GM23338 (cell line): Measurements from ENCODE around the gene SCGB3A1. TPM values are rescaled to one million over a fixed set of nuclear protein-coding genes. Genes with fewer than 3 reads are reported as not detected.

Experiments used
- ATAC-seq: fragments of 200-7000 bp; cut with Tn5 transposase; 3 replicates; pipeline ENCODE4 v1.9.1; 2020
- DNase-seq: peaks from one replicate; pipeline ENCODE4 v3.0.0-alpha.2; 2015; ENCODE audit warnings: low spot score
- H2AFZ ChIP-seq: fragments of 200-600 bp; sonication (generic); 2 replicates; pipeline ENCODE4 v1.8.0; 2016; ENCODE audit warnings: antibody characterized with exemption, mild to moderate bottlenecking, moderate library complexity
- H3F3A ChIP-seq: fragments of 200-600 bp; sonication (generic); replicated peaks from 2 replicates; pipeline ENCODE4 v1.8.0; 2017; ENCODE audit warnings: antibody characterized with exemption, mixed run types, low read depth
- H3K27ac ChIP-seq: fragments of 200-600 bp; sonication (generic); 2 replicates; pipeline ENCODE4 v1.6.1; 2016; ENCODE audit warnings: low read depth
- H3K27me3 ChIP-seq: fragments of 200-600 bp; sonication (generic); 2 replicates; pipeline ENCODE4 v1.8.0; 2016; ENCODE audit warnings: mild to moderate bottlenecking, mixed run types, moderate library complexity; ENCODE audit not compliant: insufficient read depth
- H3K36me3 ChIP-seq: fragments of 200-600 bp; sonication (generic); 2 replicates; pipeline ENCODE4 v1.8.0; 2016; ENCODE audit warnings: mild to moderate bottlenecking; ENCODE audit not compliant: insufficient read depth
- H3K4me1 ChIP-seq: fragments of 200-600 bp; sonication (generic); 2 replicates; pipeline ENCODE4 v1.8.0; 2016; ENCODE audit warnings: mild to moderate bottlenecking, moderate library complexity; ENCODE audit not compliant: insufficient read depth
- H3K4me2 ChIP-seq: fragments of 200-600 bp; sonication (generic); 2 replicates; pipeline ENCODE4 v1.7.1; 2017; ENCODE audit warnings: mixed run types
- H3K4me3 ChIP-seq: fragments of 200-600 bp; sonication (generic); 2 replicates; pipeline ENCODE4 v1.6.1; 2016; ENCODE audit warnings: mixed run types
- H3K79me2 ChIP-seq: fragments of 200-600 bp; sonication (generic); replicated peaks from 2 replicates; pipeline ENCODE4 v1.8.0; 2017; ENCODE audit warnings: mild to moderate bottlenecking; ENCODE audit not compliant: insufficient read depth
- H3K9me2 ChIP-seq: fragments of 200-600 bp; sonication (generic); 2 replicates; pipeline ENCODE4 v1.8.0; 2017; ENCODE audit not compliant: insufficient read depth
- H4K20me1 ChIP-seq: fragments of 200-600 bp; sonication (generic); replicated peaks from 2 replicates; pipeline ENCODE4 v1.8.0; 2017; ENCODE audit warnings: mild to moderate bottlenecking; ENCODE audit not compliant: insufficient read depth
- H3K27ac Mint-ChIP-seq: 2 replicates; pipeline ENCODE4 v1.8.0; 2020; ENCODE audit warnings: inconsistent platforms, mild to moderate bottlenecking, moderate library complexity, mixed read lengths
- H3K27me3 Mint-ChIP-seq: 3 replicates; pipeline ENCODE4 v1.8.0; 2022; ENCODE audit warnings: low read depth, mild to moderate bottlenecking, moderate library complexity, mixed read lengths, inconsistent platforms; ENCODE audit not compliant: insufficient read depth, poor library complexity
- H3K36me3 Mint-ChIP-seq: 3 replicates; pipeline ENCODE4 v1.8.0; 2021; ENCODE audit warnings: low read depth, mild to moderate bottlenecking, inconsistent platforms, moderate library complexity, mixed read lengths
- H3K4me1 Mint-ChIP-seq: 3 replicates; pipeline ENCODE4 v1.8.0; 2020; ENCODE audit warnings: mild to moderate bottlenecking, inconsistent platforms, mixed read lengths
- H3K4me3 Mint-ChIP-seq: 3 replicates; pipeline ENCODE4 v1.8.0; 2021; ENCODE audit warnings: moderate library complexity, mild to moderate bottlenecking, inconsistent platforms, mixed read lengths
- H3K9me3 Mint-ChIP-seq: 3 replicates; pipeline ENCODE4 v1.8.0; 2020; ENCODE audit warnings: moderate library complexity, mild to moderate bottlenecking, inconsistent platforms, mixed read lengths
- CREB1 ChIP-seq: fragments of 250-450 bp; sonication (Bioruptor Pico); IDR thresholded peaks from 2 replicates; pipeline ENCODE4 v1.5.0; 2020; ENCODE audit warnings: low read depth, mild to moderate bottlenecking, moderate library complexity
- ETS1 ChIP-seq: IDR thresholded peaks from 2 replicates; pipeline ENCODE4 v1.6.1; 2016; ENCODE audit warnings: antibody characterized with exemption
- EZH2 ChIP-seq: fragments of 200-600 bp; sonication (generic); IDR thresholded peaks from one replicate; pipeline ENCODE4 v1.8.0; 2017; ENCODE audit warnings: antibody characterized with exemption, mild to moderate bottlenecking, low read depth; ENCODE audit not compliant: unreplicated experiment
- EZH2phosphoT487 ChIP-seq: fragments of 200-600 bp; sonication (generic); IDR thresholded peaks from one replicate; pipeline ENCODE4 v1.8.1; 2018; ENCODE audit warnings: antibody characterized with exemption; ENCODE audit not compliant: unreplicated experiment
- JUNB ChIP-seq: IDR thresholded peaks from one replicate; pipeline ENCODE4 v1.6.1; 2016; ENCODE audit warnings: antibody characterized with exemption; ENCODE audit not compliant: unreplicated experiment
- NANOG ChIP-seq: IDR thresholded peaks from 2 replicates; pipeline ENCODE4 v1.6.1; 2016; ENCODE audit warnings: antibody characterized with exemption, borderline replicate concordance
- POLR2AphosphoS5 ChIP-seq: IDR thresholded peaks from 2 replicates; pipeline ENCODE4 v1.6.1; 2016; ENCODE audit warnings: antibody characterized with exemption, low read depth
- STAT1 ChIP-seq: IDR thresholded peaks from one replicate; pipeline ENCODE4 v1.6.1; 2016; ENCODE audit warnings: antibody characterized with exemption; ENCODE audit not compliant: unreplicated experiment
- ZNF114 ChIP-seq: fragments of 250-450 bp; sonication (Bioruptor Pico); IDR thresholded peaks from 2 replicates; pipeline ENCODE4 v1.5.0; 2020; ENCODE audit warnings: mild to moderate bottlenecking, moderate library complexity
- ZNF331 ChIP-seq: fragments of 250-450 bp; sonication (Bioruptor Pico); IDR thresholded peaks from 2 replicates; pipeline ENCODE4 v1.5.0; 2020; ENCODE audit warnings: low read depth, mild to moderate bottlenecking, moderate library complexity
- polyA plus RNA-seq: library from polyadenylated mRNA; unstranded; fragments of >200 nt; fragmentation: Nextera tagmentation; extraction: Ambion mirVana; gene quantifications from 2 replicates; pipeline ENCODE4 v1.2.1, GENCODE V29; 2016
- total RNA-seq: library from RNA; depleted of rRNA; stranded (reverse); fragments of >200 nt; shearing (Covaris generic); gene quantifications from 2 replicates; pipeline ENCODE4 v1.2.3, GENCODE V29; 2014
- TF ChIP-seq, protein P1 (sequence below): IDR thresholded peaks from one replicate; pipeline ENCODE4 v1.6.1; 2018; ENCODE audit warnings: antibody characterized with exemption; ENCODE audit not compliant: unreplicated experiment
- TF ChIP-seq, protein P2 (sequence below): fragments of 250-450 bp; sonication (Bioruptor Pico); IDR thresholded peaks from 2 replicates; pipeline ENCODE4 v1.5.0; 2020; ENCODE audit warnings: mild to moderate bottlenecking, moderate library complexity
- TF ChIP-seq, protein P3 (sequence below), 2 experiments: fragments of 200-600 bp in 1 of 2; sonication (generic) in 1 of 2; conservative IDR thresholded peaks; 2 replicates each; pipeline versions ENCODE4 v1.5.1 to v1.6.1; 2016 to 2017; ENCODE audit warnings: antibody characterized with exemption in 2 of 2, low read depth in 2 of 2, mild to moderate bottlenecking in 2 of 2, moderate library complexity in 1 of 2

Gene SCGB3A1
- total and polyA plus RNA-seq, 2 experiments from 2014 or later = not detected

DNA sequence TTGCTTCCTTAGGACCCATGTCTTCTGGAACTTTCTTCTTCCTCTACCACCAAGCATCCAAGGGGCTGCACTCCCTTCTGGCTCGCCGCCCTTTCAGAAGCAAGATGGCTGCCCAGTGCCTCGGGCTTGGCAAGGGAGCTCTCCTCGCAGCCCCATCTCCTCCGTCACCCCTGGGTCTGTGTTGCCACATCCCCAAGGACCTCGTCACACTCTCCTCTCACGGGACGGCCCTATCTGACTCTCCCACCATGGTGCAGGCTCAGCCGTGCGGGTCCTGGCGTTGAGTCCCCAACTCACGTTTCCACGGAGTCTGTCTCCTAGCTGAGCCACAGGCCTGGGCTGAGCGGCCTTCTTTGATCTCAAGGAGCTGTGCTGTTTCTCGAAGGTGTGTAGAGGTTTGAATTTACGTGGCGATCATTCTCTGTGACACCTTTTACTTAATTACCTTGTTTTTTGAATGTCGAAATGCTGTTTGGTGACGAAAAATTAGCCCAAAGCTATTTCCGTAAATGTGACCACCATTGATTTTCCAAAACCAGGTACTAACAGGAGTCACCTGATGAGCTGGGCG, 15.0 kb upstream of the SCGB3A1 start:
- H4K20me1 ChIP-seq = no peaks in the 10 kb centered on the region
- H3F3A ChIP-seq = no peaks in the 10 kb centered on the region
- H3K27ac ChIP-seq = no peak overlapping the region
- no peaks in the 10 kb centered on the region for H3K9me2 ChIP-seq
- no peak for DNase-seq
- H3K36me3 Mint-ChIP-seq = no peaks in the 10 kb centered on the region
- no peak overlapping the region for H3K4me2 ChIP-seq
- peaks cover 7% of the 10 kb centered on the region; the same call in 1 of the 3 replicates for H3K4me1 Mint-ChIP-seq
- no peak for TF ChIP-seq EZH2phosphoT487
- no peak for TF ChIP-seq STAT1
- TF ChIP-seq JUNB = no peak
- no peak for TF ChIP-seq POLR2AphosphoS5
- TF ChIP-seq ETS1 = no peak
- TF ChIP-seq EZH2 = no peak
- TF ChIP-seq, protein P1, sequence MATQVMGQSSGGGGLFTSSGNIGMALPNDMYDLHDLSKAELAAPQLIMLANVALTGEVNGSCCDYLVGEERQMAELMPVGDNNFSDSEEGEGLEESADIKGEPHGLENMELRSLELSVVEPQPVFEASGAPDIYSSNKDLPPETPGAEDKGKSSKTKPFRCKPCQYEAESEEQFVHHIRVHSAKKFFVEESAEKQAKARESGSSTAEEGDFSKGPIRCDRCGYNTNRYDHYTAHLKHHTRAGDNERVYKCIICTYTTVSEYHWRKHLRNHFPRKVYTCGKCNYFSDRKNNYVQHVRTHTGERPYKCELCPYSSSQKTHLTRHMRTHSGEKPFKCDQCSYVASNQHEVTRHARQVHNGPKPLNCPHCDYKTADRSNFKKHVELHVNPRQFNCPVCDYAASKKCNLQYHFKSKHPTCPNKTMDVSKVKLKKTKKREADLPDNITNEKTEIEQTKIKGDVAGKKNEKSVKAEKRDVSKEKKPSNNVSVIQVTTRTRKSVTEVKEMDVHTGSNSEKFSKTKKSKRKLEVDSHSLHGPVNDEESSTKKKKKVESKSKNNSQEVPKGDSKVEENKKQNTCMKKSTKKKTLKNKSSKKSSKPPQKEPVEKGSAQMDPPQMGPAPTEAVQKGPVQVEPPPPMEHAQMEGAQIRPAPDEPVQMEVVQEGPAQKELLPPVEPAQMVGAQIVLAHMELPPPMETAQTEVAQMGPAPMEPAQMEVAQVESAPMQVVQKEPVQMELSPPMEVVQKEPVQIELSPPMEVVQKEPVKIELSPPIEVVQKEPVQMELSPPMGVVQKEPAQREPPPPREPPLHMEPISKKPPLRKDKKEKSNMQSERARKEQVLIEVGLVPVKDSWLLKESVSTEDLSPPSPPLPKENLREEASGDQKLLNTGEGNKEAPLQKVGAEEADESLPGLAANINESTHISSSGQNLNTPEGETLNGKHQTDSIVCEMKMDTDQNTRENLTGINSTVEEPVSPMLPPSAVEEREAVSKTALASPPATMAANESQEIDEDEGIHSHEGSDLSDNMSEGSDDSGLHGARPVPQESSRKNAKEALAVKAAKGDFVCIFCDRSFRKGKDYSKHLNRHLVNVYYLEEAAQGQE = no peak
- no peak for TF ChIP-seq ZNF331
- TF ChIP-seq, protein P2, sequence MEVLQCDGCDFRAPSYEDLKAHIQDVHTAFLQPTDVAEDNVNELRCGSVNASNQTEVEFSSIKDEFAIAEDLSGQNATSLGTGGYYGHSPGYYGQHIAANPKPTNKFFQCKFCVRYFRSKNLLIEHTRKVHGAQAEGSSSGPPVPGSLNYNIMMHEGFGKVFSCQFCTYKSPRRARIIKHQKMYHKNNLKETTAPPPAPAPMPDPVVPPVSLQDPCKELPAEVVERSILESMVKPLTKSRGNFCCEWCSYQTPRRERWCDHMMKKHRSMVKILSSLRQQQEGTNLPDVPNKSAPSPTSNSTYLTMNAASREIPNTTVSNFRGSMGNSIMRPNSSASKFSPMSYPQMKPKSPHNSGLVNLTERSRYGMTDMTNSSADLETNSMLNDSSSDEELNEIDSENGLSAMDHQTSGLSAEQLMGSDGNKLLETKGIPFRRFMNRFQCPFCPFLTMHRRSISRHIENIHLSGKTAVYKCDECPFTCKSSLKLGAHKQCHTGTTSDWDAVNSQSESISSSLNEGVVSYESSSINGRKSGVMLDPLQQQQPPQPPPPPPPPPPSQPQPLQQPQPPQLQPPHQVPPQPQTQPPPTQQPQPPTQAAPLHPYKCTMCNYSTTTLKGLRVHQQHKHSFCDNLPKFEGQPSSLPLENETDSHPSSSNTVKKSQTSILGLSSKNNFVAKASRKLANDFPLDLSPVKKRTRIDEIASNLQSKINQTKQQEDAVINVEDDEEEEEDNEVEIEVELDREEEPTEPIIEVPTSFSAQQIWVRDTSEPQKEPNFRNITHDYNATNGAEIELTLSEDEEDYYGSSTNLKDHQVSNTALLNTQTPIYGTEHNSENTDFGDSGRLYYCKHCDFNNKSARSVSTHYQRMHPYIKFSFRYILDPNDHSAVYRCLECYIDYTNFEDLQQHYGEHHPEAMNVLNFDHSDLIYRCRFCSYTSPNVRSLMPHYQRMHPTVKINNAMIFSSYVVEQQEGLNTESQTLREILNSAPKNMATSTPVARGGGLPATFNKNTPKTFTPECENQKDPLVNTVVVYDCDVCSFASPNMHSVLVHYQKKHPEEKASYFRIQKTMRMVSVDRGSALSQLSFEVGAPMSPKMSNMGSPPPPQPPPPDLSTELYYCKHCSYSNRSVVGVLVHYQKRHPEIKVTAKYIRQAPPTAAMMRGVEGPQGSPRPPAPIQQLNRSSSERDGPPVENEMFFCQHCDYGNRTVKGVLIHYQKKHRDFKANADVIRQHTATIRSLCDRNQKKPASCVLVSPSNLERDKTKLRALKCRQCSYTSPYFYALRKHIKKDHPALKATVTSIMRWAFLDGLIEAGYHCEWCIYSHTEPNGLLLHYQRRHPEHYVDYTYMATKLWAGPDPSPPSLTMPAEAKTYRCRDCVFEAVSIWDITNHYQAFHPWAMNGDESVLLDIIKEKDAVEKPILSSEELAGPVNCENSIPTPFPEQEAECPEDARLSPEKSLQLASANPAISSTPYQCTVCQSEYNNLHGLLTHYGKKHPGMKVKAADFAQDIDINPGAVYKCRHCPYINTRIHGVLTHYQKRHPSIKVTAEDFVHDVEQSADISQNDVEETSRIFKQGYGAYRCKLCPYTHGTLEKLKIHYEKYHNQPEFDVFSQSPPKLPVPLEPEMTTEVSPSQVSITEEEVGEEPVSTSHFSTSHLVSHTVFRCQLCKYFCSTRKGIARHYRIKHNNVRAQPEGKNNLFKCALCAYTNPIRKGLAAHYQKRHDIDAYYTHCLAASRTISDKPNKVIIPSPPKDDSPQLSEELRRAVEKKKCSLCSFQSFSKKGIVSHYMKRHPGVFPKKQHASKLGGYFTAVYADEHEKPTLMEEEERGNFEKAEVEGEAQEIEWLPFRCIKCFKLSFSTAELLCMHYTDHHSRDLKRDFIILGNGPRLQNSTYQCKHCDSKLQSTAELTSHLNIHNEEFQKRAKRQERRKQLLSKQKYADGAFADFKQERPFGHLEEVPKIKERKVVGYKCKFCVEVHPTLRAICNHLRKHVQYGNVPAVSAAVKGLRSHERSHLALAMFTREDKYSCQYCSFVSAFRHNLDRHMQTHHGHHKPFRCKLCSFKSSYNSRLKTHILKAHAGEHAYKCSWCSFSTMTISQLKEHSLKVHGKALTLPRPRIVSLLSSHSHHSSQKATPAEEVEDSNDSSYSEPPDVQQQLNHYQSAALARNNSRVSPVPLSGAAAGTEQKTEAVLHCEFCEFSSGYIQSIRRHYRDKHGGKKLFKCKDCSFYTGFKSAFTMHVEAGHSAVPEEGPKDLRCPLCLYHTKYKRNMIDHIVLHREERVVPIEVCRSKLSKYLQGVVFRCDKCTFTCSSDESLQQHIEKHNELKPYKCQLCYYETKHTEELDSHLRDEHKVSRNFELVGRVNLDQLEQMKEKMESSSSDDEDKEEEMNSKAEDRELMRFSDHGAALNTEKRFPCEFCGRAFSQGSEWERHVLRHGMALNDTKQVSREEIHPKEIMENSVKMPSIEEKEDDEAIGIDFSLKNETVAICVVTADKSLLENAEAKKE = no peak
- TF ChIP-seq ZNF114 (CRISPR knock-in tag) = no peak
- no peak for TF ChIP-seq CREB1 (CRISPR knock-in tag)
- TF ChIP-seq, protein P3, sequence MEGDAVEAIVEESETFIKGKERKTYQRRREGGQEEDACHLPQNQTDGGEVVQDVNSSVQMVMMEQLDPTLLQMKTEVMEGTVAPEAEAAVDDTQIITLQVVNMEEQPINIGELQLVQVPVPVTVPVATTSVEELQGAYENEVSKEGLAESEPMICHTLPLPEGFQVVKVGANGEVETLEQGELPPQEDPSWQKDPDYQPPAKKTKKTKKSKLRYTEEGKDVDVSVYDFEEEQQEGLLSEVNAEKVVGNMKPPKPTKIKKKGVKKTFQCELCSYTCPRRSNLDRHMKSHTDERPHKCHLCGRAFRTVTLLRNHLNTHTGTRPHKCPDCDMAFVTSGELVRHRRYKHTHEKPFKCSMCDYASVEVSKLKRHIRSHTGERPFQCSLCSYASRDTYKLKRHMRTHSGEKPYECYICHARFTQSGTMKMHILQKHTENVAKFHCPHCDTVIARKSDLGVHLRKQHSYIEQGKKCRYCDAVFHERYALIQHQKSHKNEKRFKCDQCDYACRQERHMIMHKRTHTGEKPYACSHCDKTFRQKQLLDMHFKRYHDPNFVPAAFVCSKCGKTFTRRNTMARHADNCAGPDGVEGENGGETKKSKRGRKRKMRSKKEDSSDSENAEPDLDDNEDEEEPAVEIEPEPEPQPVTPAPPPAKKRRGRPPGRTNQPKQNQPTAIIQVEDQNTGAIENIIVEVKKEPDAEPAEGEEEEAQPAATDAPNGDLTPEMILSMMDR (conservative IDR thresholded peaks at IDR 0.05; ENCODE audit: low read depth in 2 of 2) = no peak
- TF ChIP-seq NANOG = no peak
- peaks cover 14% of the 10 kb centered on the region for H3K27me3 Mint-ChIP-seq
- H3K27me3 ChIP-seq = no peaks in the 10 kb centered on the region
- H2AFZ ChIP-seq = no peak overlapping the region
- no peak overlapping the region for H3K4me3 Mint-ChIP-seq
- no peaks in the 10 kb centered on the region for H3K9me3 Mint-ChIP-seq
- no peak overlapping the region for H3K27ac Mint-ChIP-seq
- H3K79me2 ChIP-seq = no peaks in the 10 kb centered on the region
- no peak overlapping the region for H3K4me3 ChIP-seq
- no peaks in the 10 kb centered on the region for H3K4me1 ChIP-seq
- no peaks in the 10 kb centered on the region for H3K36me3 ChIP-seq
- peak; percentile 17 for ATAC-seq
